Measurements from ENCODE around the gene ITIH6.
"Not testable (repeated sequence)": the region's sequence is repeated elsewhere in the genome, so short reads cannot be mapped to it uniquely, and the experiment has no call there.

The ITIH6 gene

DNA sequence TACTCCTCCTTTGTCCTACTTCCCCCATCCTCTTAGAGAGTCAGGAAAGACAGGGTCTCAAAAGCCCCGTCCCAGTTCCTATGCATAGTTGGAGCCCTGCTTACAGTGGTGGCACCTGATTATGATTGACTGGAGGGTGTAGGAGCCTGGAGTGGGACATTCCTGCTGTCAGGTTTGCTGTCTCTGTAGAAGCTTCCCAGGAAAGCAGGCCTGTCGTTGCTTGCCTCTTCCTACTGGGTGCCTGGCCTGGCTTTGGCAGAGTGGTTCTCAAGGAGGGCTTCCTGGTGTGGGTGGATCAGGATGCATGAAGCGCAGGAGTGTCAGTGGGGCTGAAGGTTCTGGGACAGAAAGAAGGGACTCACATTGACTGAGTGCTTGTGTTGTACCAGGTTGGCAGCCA, 14.3 kb upstream of the ITIH6 start:
- H3K4me3 ChIP-seq (ENCODE audit: low read length), result no peak overlapping the region
- TF ChIP-seq ZNF274 (IDR thresholded peaks at IDR 0.05; ENCODE audit: low read depth, low read length), result no peak

DNA sequence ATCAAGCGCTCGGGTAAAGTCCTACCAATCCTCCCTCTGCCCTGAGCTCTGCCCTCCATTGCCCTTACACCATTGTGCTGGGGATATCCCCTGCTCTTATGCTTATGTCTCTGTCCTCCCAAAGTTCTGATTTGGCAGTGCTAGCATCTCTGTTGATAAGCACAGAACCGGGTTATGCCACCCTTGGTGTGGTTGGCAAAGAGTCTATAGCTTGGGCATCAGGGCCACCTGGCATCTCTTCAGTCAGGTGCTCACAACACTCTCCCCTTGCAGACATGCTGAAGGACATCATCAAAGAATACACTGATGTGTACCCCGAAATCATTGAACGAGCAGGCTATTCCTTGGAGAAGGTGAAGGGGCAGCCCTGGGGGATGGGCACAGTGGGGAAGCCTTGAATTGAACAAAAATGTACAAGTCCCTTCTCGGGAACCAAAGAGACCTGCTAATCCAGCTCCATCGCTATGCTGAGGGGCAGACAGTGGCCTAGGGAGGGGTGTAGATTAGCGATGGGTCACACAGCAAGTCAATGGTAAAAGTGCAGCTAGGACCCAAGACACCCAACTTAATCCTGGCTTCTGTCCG, 13.3 kb upstream of the ITIH6 start:
- no peak for TF ChIP-seq ZNF274 (IDR thresholded peaks at IDR 0.05; ENCODE audit: low read depth, low read length)
- no peak overlapping the region for H3K4me3 ChIP-seq (ENCODE audit: low read length)

DNA sequence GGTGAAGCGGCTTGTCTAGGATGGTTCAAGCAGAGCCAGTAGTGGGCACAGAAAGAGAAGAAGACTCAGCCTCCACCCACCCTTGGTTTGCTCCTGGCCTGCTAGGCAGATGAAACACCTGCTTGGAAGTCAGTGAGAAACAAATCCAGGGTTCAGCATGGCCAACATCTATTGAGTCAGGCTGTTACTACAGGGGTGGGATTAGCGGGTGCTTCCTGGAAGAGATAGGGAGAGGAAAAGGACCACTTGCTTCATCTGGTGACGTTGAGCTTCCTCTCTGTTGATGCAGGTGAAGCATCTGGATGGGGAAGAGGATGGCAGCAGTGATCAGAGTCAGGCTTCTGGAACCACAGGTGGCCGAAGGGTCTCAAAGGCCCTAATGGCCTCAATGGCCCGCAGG, 12.5 kb upstream of the ITIH6 start:
- no peak overlapping the region for H3K4me3 ChIP-seq (ENCODE audit: low read length)
- no peak for TF ChIP-seq ZNF274 (IDR thresholded peaks at IDR 0.05; ENCODE audit: low read depth, low read length)

GRCh38 chrX:54808605-54809483, 10.8 kb upstream of the ITIH6 start:
- H3K4me3 ChIP-seq (ENCODE audit: low read length), result peak overlapping the region; percentile 66
- no peak for TF ChIP-seq ZNF274 (IDR thresholded peaks at IDR 0.05; ENCODE audit: low read depth, low read length)

DNA sequence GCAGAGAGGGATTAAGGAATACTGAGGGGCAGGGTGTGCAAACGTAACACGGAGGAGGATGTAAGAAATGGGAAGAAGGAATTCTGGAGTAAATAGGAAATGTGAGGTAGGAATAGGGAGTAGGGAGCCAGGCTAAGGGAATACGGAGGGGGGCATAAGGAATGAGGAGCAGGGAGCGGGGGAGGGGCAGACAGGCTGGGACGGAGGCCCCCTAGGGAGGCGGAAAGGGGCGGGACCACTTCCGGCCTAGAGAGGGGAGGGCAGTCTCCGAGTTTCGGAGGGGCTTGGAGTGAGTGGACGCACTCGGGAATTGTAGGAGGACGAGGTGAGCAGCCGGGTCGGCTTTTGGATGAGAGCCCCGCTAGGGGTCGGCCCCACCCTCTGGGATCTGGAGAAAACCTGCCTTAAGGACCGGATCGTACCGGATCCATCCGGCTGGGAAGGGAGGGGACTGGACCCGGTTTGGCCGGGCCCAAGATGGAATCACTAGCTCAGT, 10.1 kb upstream of the ITIH6 start:
- H3K4me3 ChIP-seq (ENCODE audit: low read length), result peak overlapping the region; percentile 64
- no peak for TF ChIP-seq ZNF274 (IDR thresholded peaks at IDR 0.05; ENCODE audit: low read depth, low read length)

- TF ChIP-seq ZNF274 (IDR thresholded peaks at IDR 0.05; ENCODE audit: low read depth, low read length), result no peak
- H3K4me3 ChIP-seq (ENCODE audit: low read length), result peak within 1 kb of the TSS; percentile 64
Observed at GRCh38 chrX:54807524-54808108, 9.6 kb upstream of the ITIH6 start, which contains the start of gene MAGED2. Gene MAGED2, plus strand, starts transcription at chrX:54807745. Its CDS starts 1,587 bp downstream, at chrX:54809332.

- no peak for TF ChIP-seq ZNF274 (IDR thresholded peaks at IDR 0.05; ENCODE audit: low read depth, low read length)
- no peak overlapping the region for H3K4me3 ChIP-seq (ENCODE audit: low read length)
Observed at GRCh38 chrX:54799046-54799445, 991 bp upstream of the ITIH6 start.

DNA sequence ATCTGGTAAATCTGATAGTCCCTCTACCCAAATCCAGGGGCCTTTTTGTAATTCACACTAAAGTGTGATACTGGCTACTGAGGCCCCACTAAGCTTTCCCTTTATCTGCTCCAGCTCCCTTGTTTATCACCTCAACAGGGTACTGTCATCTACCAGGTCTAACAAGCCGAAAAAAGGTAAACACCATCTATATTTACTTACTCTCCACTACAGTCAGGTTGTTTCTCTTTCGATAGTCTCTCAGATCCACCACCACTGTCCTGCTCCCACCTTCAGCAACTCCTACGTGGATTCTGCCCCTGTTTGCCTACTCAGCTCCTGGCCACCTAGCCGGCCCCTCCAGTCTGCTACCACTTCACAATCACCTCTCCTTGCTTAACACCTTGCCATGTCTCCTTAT, 3.3 kb downstream of the ITIH6 start:
- TF ChIP-seq ZNF274 (IDR thresholded peaks at IDR 0.05; ENCODE audit: low read depth, low read length), result no peak
- no peak overlapping the region for H3K4me3 ChIP-seq (ENCODE audit: low read length)

DNA sequence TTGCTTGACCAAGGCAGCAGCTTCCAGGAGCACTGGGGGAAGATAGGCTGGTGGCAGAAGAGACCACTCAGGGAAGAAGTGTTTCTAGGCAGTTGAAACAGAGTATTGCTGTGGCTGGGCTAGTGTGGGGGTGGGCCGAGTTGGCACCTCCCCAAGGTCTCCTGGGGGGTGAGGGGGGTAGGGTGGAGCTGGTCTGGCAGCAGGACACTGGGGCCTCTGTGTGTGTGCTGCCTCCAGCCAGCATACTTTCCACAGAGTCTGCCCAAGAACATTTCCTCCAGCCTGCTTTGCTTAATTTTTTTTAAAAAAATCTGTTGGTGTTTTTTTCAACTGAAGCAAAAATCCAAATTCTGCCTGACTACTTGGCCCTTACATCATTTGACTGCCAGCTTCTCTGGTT, 4.0 kb downstream of the ITIH6 start:
- no peak overlapping the region for H3K4me3 ChIP-seq (ENCODE audit: low read length)
- TF ChIP-seq ZNF274 (IDR thresholded peaks at IDR 0.05; ENCODE audit: low read depth, low read length), result no peak

- H3K4me3 ChIP-seq (ENCODE audit: low read length), result not testable (repeated sequence)
Observed at GRCh38 chrX:54789405-54789804, 8.7 kb downstream of the ITIH6 start.

DNA sequence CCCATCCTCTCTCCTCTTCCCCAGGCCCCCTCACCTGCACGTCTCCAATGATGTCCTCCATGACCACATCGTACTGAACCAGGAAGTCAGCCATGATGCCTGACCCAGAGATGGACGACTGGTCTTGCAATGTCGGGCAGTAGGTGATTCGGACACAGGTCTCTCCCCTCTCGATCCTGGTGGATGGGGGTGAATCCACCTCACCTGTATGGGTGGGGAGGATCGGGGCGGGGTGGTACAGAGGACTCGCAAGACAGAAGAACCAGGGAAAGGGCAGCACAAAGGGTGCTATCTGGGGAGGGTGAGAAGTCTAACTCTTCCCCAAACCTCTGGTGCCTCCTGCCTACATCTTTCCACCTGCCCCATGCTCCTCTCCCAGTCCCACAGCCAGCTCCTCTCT, 9.6 kb downstream of the ITIH6 start:
- TF ChIP-seq ZNF274 (IDR thresholded peaks at IDR 0.05; ENCODE audit: low read depth, low read length), result no peak
- H3K4me3 ChIP-seq (ENCODE audit: low read length), result no peak overlapping the region

DNA sequence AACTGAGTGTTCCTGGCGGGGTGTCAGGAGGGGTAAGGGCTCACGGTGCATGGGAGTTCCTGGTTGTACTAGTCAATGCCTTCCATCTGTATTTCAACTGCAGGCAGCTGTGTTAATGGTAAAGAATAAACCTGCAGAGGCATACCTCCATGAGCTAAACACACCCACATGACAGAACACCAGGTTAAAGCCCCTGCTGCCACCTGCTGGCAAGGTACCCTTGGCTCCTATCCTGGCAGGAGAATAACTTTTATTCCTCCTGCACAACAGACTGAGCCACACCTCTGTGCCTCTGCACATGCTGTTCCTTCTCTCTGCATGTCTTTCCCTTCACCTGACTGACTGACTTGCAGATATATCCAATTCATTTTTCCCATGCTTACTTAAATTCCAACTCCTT, 11.1 kb downstream of the ITIH6 start:
- TF ChIP-seq ZNF274 (IDR thresholded peaks at IDR 0.05; ENCODE audit: low read depth, low read length), result no peak
- no peak overlapping the region for H3K4me3 ChIP-seq (ENCODE audit: low read length)

- no peak overlapping the region for H3K4me3 ChIP-seq (ENCODE audit: low read length)
- no peak for TF ChIP-seq ZNF274 (IDR thresholded peaks at IDR 0.05; ENCODE audit: low read depth, low read length)
Observed at GRCh38 chrX:54785901-54786300, 12.2 kb downstream of the ITIH6 start.

GRCh38 chrX:54776987-54777672, 20.9 kb downstream of the ITIH6 start:
- no peak overlapping the region for H3K4me3 ChIP-seq (ENCODE audit: low read length)
- no peak for TF ChIP-seq ZNF274 (IDR thresholded peaks at IDR 0.05; ENCODE audit: low read depth, low read length)

Data from GM08714 (cell line).